Choroid plexus epithelial cell (primary cell): Measurements from ENCODE around the gene UBE2D4.
"Not testable (repeated sequence)": the region's sequence is repeated elsewhere in the genome, so short reads cannot be mapped to it uniquely, and the experiment has no call there.

ENCODE experiments used
- DNase-seq: peaks from one replicate; pipeline ENCODE4 v3.0.0-alpha.2; 2010; ENCODE audit warnings: low read depth
- H3K4me3 ChIP-seq: 2 replicates; pipeline ENCODE4 v1.5.1; 2011; ENCODE audit warnings: low read depth, mild to moderate bottlenecking, control low read depth, low read length, moderate library complexity
- CTCF ChIP-seq: conservative IDR thresholded peaks from 2 replicates; pipeline ENCODE4 v1.5.1; 2011; ENCODE audit warnings: low read depth, mild to moderate bottlenecking, control low read depth, inconsistent platforms, low read length, moderate library complexity

Gene UBE2D4

GRCh38 chr7:43944286-43944685 is 18.1 kb downstream of the UBE2D4 start:
- no peak for TF ChIP-seq CTCF
- DNase-seq, result no peak
- no peak overlapping the region for H3K4me3 ChIP-seq

GRCh38 chr7:43952028-43952427 is 25.8 kb downstream of the UBE2D4 start:
- no peak for TF ChIP-seq CTCF

GRCh38 chr7:43953071-43953470 is 26.8 kb downstream of the UBE2D4 start:
- no peak for TF ChIP-seq CTCF
- no peak for DNase-seq
- no peak overlapping the region for H3K4me3 ChIP-seq

More at GRCh38 chr7:43952028-43952427, 25.8 kb downstream of the UBE2D4 start:
- no peak overlapping the region for H3K4me3 ChIP-seq
- no peak for DNase-seq

GRCh38 chr7:43954524-43955228 is 28.4 kb downstream of the UBE2D4 start:
- DNase-seq, result peak; percentile 77
- H3K4me3 ChIP-seq, result no peak overlapping the region
- peak; percentile 68 for TF ChIP-seq CTCF

GRCh38 chr7:43956027-43956426 is 29.8 kb downstream of the UBE2D4 start:
- no peak for DNase-seq
- TF ChIP-seq CTCF, result no peak
- H3K4me3 ChIP-seq, result no peak overlapping the region

GRCh38 chr7:43960933-43961332 is 34.7 kb downstream of the UBE2D4 start:
- no peak for TF ChIP-seq CTCF
- no peak for DNase-seq
- H3K4me3 ChIP-seq, result no peak overlapping the region

GRCh38 chr7:43966392-43966791 is 40.2 kb downstream of the UBE2D4 start:
- not testable (repeated sequence) for H3K4me3 ChIP-seq, DNase-seq

GRCh38 chr7:43968172-43969040 is 42.2 kb downstream of the UBE2D4 start:
- not testable (repeated sequence) for DNase-seq

GRCh38 chr7:43969586-43969985 is 43.4 kb downstream of the UBE2D4 start:
- not testable (repeated sequence) for H3K4me3 ChIP-seq, DNase-seq

More at GRCh38 chr7:43968172-43969040, 42.2 kb downstream of the UBE2D4 start:
- H3K4me3 ChIP-seq, result not testable (repeated sequence)

GRCh38 chr7:43970698-43971097 is 44.5 kb downstream of the UBE2D4 start:
- not testable (repeated sequence) for H3K4me3 ChIP-seq, DNase-seq

- H3K4me3 ChIP-seq, result not testable (repeated sequence)
- peak; percentile 1 for DNase-seq
Observed at GRCh38 chr7:43974033-43974573, 47.9 kb downstream of the UBE2D4 start.
